Thoracic aorta (tissue), 2 donors: ENCODE data around the gene MSI2. TPM values are rescaled to one million over a fixed set of nuclear protein-coding genes. Genes with fewer than 3 reads are reported as not detected.

Source experiments
- ATAC-seq: fragments of 150-250 bp; one replicate; pipeline ENCODE4 v1.8.0; 2017; ENCODE audit warnings: low read depth; ENCODE audit not compliant: insufficient number of reproducible peaks, low FRiP score
- DNase-seq: peaks from one replicate; pipeline ENCODE4 v3.0.0-alpha.2; 2020; ENCODE audit warnings: low spot score
- H3K27ac ChIP-seq, 2 donors: fragments of 200-600 bp; sonication (generic); 1 replicate in 1 of 2; 2 replicates in 1 of 2; pipeline ENCODE4 v1.5.1; 2016; ENCODE audit warnings: mild to moderate bottlenecking in 2 of 2, moderate library complexity in 2 of 2
- H3K27me3 ChIP-seq: fragments of 200-600 bp; sonication (generic); replicated peaks from 2 replicates; pipeline ENCODE4 v1.6.0; 2016; ENCODE audit warnings: mild to moderate bottlenecking; ENCODE audit not compliant: insufficient read depth
- H3K36me3 ChIP-seq: fragments of 200-600 bp; sonication (generic); one replicate; pipeline ENCODE4 v1.5.1; 2016
- H3K4me1 ChIP-seq, 2 donors: fragments of 200-600 bp; sonication (generic); 1 replicate in 1 of 2; 2 replicates in 1 of 2; pipeline versions ENCODE4 v1.5.1 to v1.6.0; 2016; ENCODE audit warnings: low read depth in 2 of 2, mild to moderate bottlenecking in 1 of 2; ENCODE audit not compliant: control insufficient read depth in 1 of 2
- H3K4me3 ChIP-seq: fragments of 200-600 bp; sonication (generic); 2 replicates; pipeline ENCODE4 v1.5.1; 2016; ENCODE audit warnings: mild to moderate bottlenecking
- H3K9me3 ChIP-seq: fragments of 200-600 bp; sonication (generic); 2 replicates; pipeline ENCODE4 v1.5.1; 2016
- CTCF ChIP-seq: fragments of 200-600 bp; sonication (generic); IDR thresholded peaks from one replicate; pipeline ENCODE4 v1.5.1; 2019; ENCODE audit warnings: antibody characterized with exemption
- total RNA-seq, 2 donors: library from RNA; depleted of rRNA; stranded (reverse); fragments of >200 nt; gene quantifications; one replicate each; pipeline versions ENCODE4 v1.1.0 to v1.2.3, GENCODE V29; 2016

The MSI2 gene
- total RNA-seq, 2 donors from 2014 or later = 32.1 to 46.2 TPM

GRCh38 chr17:57584050-57584551 lies 327.8 kb downstream of the MSI2 start:
- H3K36me3 ChIP-seq = no peaks in the 10 kb centered on the region
- TF ChIP-seq CTCF = no peak
- H3K27ac ChIP-seq = no peak overlapping the region
- ATAC-seq (no peak), DNase-seq (no peak)
- H3K4me1 ChIP-seq = peaks cover 24 to 42% of the 10 kb centered on the region in 2 donors
- H3K4me3 ChIP-seq = no peak overlapping the region
- no peaks in the 10 kb centered on the region for H3K9me3 ChIP-seq
- H3K27me3 ChIP-seq = no peaks in the 10 kb centered on the region

GRCh38 chr17:57585341-57586195 lies 329.2 kb downstream of the MSI2 start:
- ATAC-seq (no peak), DNase-seq (no peak)
- TF ChIP-seq CTCF = no peak
- Histone ChIP-seq H3K36me3 (no peaks in the 10 kb centered on the region), H3K4me3 (peak overlapping the region; percentile 62), H3K27me3 (no peaks in the 10 kb centered on the region), H3K4me1 (peaks cover 32 to 56% of the 10 kb centered on the region in 2 donors), H3K27ac (peak overlapping the region; percentile 6 to 75), H3K9me3 (no peaks in the 10 kb centered on the region)

- no peak for DNase-seq
- H3K36me3 ChIP-seq = no peaks in the 10 kb centered on the region
- peak overlapping the region; percentile 6 to 75 for H3K27ac ChIP-seq
Measured at GRCh38 chr17:57586196-57586740, 329.9 kb downstream of the MSI2 start.

GRCh38 chr17:57586742-57587141 lies 330.4 kb downstream of the MSI2 start:
- H3K4me3 ChIP-seq = no peak overlapping the region
- H3K4me1 ChIP-seq = peaks cover 34 to 56% of the 10 kb centered on the region in 2 donors
- no peaks in the 10 kb centered on the region for H3K27me3 ChIP-seq
- H3K27ac ChIP-seq = peak overlapping the region in 1 of 2 donors; percentile 75
- no peaks in the 10 kb centered on the region for H3K36me3 ChIP-seq
- no peaks in the 10 kb centered on the region for H3K9me3 ChIP-seq
- DNase-seq = no peak
- no peak for TF ChIP-seq CTCF
- no peak for ATAC-seq

More at GRCh38 chr17:57586196-57586740, 329.9 kb downstream of the MSI2 start:
- ATAC-seq = no peak
- no peaks in the 10 kb centered on the region for H3K9me3 ChIP-seq
- no peaks in the 10 kb centered on the region for H3K27me3 ChIP-seq
- no peak for TF ChIP-seq CTCF
- peak overlapping the region; percentile 62 for H3K4me3 ChIP-seq
- H3K4me1 ChIP-seq = peaks cover 34 to 56% of the 10 kb centered on the region in 2 donors
